ENCODE data around the gene TLR1. TPM values are rescaled to one million over a fixed set of nuclear protein-coding genes. Genes with fewer than 3 reads are reported as not detected.

Gene TLR1
- total RNA-seq, 1 donor from 2014 or later: 27.9 TPM

Other genes starting within 250 kb of the TLR1 start
- 25.0 TPM for gene KLF3, start 140.6 kb downstream of the TLR1 start, total RNA-seq (ENCODE audit: insufficient read depth, low replicate concordance)
- gene TLR10, start 21.8 kb downstream of the TLR1 start, total RNA-seq (ENCODE audit: insufficient read depth, low replicate concordance): 2.9 TPM
- gene TLR6, start 52.0 kb upstream of the TLR1 start, total RNA-seq (ENCODE audit: insufficient read depth, low replicate concordance): 13.5 TPM
- gene FAM114A1, start 63.0 kb upstream of the TLR1 start, total RNA-seq (ENCODE audit: insufficient read depth, low replicate concordance): 198 TPM
- 1.2 TPM for gene TMEM156, start 227.6 kb upstream of the TLR1 start, total RNA-seq (ENCODE audit: insufficient read depth, low replicate concordance)